ENCODE results near the gene ERAL1.

ERAL1 gene

DNA sequence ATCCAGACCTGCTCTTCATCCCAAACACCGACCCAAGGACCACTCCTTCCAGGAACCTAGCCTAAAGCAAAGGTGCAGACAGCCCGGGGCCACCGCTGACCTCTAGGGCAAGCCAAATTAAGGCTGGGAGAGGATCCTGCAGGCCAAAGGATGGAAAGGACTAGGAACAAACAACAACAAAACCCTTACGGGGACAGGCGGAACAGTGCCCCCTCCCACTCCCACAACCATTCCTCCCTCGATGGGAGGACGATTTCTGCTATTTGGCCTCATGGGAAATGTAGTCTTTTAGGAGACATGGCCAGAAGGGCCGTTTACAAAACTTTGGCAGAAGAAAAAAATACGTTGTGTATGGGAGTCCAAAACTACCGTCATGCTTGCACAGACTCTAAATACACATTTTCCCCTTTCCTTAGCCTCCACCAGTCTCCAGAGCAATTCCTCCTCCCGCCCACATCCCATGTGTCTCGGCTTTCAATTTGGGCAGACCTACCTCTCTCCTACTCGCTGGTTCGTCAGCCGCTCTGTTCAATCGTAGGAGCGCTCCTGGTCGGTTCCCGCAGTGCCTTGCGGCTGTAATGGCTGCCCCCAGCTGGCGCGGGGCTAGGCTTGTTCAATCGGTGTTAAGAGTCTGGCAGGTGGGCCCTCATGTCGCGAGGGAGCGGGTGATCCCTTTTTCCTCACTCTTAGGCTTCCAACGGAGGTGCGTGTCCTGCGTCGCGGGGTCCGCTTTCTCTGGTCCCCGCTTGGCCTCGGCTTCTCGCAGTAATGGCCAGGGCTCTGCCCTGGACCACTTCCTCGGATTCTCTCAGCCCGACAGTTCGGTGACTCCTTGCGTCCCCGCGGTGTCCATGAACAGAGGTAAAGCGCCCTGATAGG lies at the start of gene ERAL1:
TSS of gene ERAL1 (plus strand) at position 560 of the 879 bp plus-strand sequence. CDS start at position 579, 19 bp downstream.
- in situ Hi-C loops (cut with HindIII; ENCODE audit: low sequenced_read_pairs), result no loop called here
- peak within 1 kb of the TSS; percentile 96 for H3K4me3 ChIP-seq (ENCODE audit: low read depth, low read length)
- peak; percentile 87 for DNase-seq (ENCODE audit: low read depth, low spot score)
- TF ChIP-seq, protein P1, sequence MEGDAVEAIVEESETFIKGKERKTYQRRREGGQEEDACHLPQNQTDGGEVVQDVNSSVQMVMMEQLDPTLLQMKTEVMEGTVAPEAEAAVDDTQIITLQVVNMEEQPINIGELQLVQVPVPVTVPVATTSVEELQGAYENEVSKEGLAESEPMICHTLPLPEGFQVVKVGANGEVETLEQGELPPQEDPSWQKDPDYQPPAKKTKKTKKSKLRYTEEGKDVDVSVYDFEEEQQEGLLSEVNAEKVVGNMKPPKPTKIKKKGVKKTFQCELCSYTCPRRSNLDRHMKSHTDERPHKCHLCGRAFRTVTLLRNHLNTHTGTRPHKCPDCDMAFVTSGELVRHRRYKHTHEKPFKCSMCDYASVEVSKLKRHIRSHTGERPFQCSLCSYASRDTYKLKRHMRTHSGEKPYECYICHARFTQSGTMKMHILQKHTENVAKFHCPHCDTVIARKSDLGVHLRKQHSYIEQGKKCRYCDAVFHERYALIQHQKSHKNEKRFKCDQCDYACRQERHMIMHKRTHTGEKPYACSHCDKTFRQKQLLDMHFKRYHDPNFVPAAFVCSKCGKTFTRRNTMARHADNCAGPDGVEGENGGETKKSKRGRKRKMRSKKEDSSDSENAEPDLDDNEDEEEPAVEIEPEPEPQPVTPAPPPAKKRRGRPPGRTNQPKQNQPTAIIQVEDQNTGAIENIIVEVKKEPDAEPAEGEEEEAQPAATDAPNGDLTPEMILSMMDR (IDR thresholded peaks at IDR 0.05; ENCODE audit: low read depth, low read length), result no peak

DNA sequence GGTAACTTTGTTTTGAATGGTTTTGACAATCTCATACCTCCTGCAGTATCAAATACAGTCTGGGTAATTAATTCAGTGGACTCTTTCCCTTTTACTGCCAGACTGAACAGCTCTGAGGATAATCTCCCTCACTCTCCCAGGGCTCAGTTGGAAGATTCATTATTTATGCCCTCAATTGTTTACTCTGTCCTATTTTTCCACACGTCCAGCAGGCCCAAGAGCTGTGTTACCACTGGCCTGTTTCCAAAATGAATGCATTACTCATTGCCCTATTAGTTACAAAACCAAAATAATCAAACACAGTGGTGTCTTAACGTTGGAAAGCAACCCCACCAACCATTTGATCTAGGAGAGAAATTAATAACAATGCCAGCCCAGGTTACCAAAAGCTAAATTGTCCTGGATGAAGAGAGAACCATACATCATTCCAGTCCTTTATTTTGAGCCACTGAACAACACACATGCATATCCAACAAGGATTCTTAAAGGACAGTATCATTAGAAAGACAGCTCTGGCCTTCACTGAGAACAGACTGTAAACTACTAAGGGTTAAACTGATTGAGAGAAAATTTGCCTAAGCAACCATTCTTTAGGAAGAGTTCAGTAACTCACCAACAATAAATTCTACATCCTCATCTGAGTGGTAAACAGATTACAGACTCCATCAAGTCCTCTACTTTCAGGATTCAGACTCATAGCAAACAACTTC lies 46.7 kb upstream of the ERAL1 start:
- no peak overlapping the region for H3K4me3 ChIP-seq (ENCODE audit: low read depth, low read length)
- peak; percentile 87 for DNase-seq (ENCODE audit: low read depth, low spot score)
- TF ChIP-seq, protein P1 (IDR thresholded peaks at IDR 0.05; ENCODE audit: low read depth, low read length), result no peak
- in situ Hi-C loops (cut with HindIII; ENCODE audit: low sequenced_read_pairs), result no loop called here

DNA sequence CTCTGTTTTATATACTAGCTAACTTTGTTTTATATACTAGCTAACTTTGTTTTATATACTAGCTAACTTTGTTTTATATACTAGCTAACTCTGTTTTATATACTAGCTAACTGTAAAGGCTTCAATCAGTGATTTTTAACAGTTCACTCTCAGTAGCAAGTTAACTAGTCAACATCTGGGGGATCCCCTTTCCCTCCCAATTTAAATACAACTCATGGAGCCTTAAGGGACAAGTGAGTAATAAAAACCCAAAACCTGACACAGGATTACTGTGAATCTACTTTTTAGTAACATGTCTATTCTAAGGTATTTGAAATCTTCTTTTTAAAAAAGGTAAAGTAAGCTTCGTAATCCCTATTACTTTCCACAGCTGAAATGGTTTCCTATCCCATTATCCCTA lies 44.4 kb upstream of the ERAL1 start:
- H3K4me3 ChIP-seq (ENCODE audit: low read depth, low read length), result no peak overlapping the region
- in situ Hi-C loops (cut with HindIII; ENCODE audit: low sequenced_read_pairs), result no loop called here
- no peak for DNase-seq (ENCODE audit: low read depth, low spot score)
- TF ChIP-seq, protein P1 (IDR thresholded peaks at IDR 0.05; ENCODE audit: low read depth, low read length), result no peak

DNA sequence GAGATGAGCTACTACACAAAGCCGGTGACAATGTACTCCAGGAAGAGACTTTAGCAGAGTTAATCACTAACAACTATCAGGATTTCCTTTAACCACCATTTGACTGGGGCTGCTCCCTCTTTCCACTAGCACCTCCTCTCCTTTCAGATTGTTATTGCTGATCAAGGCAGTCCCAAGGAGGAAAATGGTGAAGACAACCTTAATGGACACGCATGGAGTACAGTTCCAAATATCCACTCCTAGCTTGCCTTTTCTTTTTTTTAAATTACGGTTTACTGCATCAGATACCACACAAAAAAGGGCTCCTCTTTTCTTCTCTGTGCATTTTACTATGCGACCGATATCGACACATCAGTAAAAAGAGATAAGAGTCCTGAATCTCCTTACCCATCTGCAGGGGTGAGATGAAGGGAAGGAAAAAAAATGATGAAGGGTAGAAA lies 43.1 kb upstream of the ERAL1 start:
- in situ Hi-C loops (cut with HindIII; ENCODE audit: low sequenced_read_pairs), result no loop called here
- TF ChIP-seq, protein P1 (IDR thresholded peaks at IDR 0.05; ENCODE audit: low read depth, low read length), result no peak
- H3K4me3 ChIP-seq (ENCODE audit: low read depth, low read length), result peak overlapping the region; percentile 64
- peak; percentile 40 for DNase-seq (ENCODE audit: low read depth, low spot score)

DNA sequence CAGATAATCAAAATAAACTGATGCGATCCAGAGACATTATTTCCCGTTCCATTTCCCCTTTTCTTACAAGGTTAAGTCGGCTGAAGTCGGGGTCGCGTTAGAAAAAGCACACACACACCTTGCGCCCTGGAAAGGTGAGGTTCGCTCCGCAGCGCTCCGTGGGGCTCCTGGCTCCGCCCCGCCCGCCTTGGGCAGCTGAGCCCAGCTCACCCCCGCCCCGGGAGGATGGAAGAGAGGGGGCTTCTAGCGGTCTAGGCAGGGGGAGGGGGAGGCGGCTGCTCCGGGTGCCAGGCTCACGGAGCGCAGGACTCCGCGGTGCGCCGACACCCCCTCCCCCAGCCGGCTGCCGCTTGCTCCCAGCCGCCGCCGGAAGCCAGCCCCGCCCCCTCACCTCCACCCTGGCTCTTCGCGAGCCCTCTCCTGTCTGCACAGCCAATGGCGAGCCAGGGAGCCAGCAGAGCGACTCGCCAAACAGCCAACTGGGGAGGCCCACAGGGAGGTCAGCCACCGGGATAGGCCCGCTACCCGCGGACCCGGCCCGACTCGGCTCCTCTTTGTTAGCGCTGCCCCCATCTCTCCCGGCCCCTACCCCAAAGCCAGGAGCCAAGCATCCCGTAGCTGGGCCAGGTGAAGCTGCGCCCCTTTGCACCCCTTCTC lies 42.6 kb upstream of the ERAL1 start:
- peak; percentile 96 for DNase-seq (ENCODE audit: low read depth, low spot score)
- in situ Hi-C loops (cut with HindIII; ENCODE audit: low sequenced_read_pairs), result no loop called here
- TF ChIP-seq, protein P1 (IDR thresholded peaks at IDR 0.05; ENCODE audit: low read depth, low read length), result no peak
- H3K4me3 ChIP-seq (ENCODE audit: low read depth, low read length), result peak overlapping the region; percentile 64

DNA sequence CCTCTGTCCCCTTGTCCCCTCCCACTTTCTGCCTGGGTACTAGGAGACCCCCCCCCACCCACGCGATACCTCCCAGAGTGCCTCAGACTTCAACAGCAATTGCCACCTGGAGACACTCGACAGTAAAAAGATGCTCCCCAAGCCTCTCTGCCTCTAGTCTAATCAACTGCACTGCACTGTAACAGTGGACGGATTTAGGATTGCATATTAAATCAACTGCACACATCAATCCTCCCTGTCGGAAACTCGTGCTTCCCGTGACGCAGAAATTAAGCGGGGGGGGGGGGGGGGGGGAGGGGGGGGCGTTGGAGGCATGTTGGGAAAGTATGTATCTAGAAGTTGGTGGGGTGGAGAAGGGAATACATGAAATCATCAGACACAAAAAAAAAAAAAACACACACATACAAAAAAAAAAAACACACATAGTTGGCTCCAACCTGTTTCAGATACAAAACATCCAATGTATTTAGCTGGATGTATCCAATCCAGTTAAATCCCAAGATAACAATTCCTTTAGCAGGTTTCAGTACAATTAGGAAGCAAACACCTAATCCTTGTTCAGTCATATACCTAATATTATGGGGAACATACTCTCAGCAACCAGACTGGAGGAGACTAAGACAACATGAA lies 42.0 kb upstream of the ERAL1 start:
- TF ChIP-seq, protein P1 (IDR thresholded peaks at IDR 0.05; ENCODE audit: low read depth, low read length), result no peak
- in situ Hi-C loops (cut with HindIII; ENCODE audit: low sequenced_read_pairs), result no loop called here

More for the DNA sequence above, 42.0 kb upstream of the ERAL1 start:
- peak; percentile 68 for DNase-seq (ENCODE audit: low read depth, low spot score)
- peak overlapping the region; percentile 64 for H3K4me3 ChIP-seq (ENCODE audit: low read depth, low read length)
